ENCODE results near the gene HLF. TPM values are rescaled to one million over a fixed set of nuclear protein-coding genes. Genes with fewer than 3 reads are reported as not detected.

Gene HLF
- total RNA-seq, 1 experiment from 2014 or later = 0.24 TPM

DNA sequence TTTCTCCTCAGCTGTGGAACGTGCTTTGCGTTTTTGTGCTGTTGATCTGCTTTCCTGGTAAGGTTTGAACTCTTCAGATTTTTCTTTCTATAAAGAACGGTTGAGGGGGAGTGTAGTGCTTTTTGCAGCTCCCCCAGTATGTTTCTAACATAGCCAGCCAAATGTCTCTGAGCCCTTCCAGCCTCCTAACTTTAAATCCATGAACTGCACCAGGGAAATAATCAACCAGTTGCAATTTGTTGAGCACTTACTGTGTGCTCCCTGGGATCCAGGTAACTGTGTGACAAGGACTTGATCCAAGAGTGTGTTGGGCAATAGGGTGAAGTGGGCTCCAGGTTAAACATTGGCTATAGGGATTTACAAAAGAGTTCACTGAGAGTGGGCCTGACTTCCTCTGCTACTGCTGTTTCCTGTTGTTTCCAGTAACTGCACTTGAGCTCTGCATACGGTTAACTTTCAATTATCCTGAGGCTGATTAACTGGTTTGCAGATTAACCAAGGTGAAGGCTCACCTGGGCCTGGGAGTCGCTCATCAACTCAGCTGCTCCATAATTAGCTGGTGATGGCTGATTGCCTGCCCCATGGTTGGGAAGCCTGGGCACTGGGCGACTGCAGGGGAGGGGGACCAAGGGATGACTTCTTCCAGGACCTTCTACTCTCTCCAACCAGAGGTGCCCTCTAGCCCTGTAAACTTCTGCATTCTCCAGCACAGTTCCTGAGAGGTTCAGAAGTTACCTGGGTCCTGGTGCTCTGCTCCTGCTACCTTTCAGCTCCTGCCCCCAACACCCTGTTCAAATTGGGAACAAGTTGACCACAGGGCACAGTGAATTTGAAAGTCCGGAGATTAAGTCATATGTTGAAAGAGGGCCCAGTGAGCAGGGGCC, 19.5 kb downstream of the HLF start:
- in situ Hi-C loops (cut with HindIII; ENCODE audit: low pct_unique_long_range_greater_than_20kb, low sequenced_read_pairs) = no loop called here
- DNase-seq (ENCODE audit: low read depth, low spot score) = no peak

DNA sequence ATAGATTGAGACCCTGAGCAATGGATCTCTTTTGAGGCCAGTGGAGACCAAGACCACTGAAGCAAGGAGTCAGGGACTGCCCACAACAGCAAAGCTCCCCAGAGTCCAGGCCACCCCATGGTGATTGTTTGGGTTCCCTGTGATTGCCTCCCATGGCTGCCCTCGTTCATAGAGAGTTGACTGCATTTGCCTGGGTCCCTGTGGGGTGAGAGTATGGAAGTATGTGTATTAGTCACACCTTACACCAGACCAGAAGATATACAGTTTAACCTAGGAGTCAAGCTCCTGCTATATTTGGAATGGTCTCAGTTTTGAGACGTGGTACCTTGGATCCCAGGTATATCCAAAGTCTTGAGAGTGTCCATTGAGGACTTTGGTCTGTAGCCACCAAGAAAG, 20.2 kb downstream of the HLF start:
- in situ Hi-C loops (cut with HindIII; ENCODE audit: low pct_unique_long_range_greater_than_20kb, low sequenced_read_pairs) = no loop called here
- no peak for DNase-seq (ENCODE audit: low read depth, low spot score)

DNA sequence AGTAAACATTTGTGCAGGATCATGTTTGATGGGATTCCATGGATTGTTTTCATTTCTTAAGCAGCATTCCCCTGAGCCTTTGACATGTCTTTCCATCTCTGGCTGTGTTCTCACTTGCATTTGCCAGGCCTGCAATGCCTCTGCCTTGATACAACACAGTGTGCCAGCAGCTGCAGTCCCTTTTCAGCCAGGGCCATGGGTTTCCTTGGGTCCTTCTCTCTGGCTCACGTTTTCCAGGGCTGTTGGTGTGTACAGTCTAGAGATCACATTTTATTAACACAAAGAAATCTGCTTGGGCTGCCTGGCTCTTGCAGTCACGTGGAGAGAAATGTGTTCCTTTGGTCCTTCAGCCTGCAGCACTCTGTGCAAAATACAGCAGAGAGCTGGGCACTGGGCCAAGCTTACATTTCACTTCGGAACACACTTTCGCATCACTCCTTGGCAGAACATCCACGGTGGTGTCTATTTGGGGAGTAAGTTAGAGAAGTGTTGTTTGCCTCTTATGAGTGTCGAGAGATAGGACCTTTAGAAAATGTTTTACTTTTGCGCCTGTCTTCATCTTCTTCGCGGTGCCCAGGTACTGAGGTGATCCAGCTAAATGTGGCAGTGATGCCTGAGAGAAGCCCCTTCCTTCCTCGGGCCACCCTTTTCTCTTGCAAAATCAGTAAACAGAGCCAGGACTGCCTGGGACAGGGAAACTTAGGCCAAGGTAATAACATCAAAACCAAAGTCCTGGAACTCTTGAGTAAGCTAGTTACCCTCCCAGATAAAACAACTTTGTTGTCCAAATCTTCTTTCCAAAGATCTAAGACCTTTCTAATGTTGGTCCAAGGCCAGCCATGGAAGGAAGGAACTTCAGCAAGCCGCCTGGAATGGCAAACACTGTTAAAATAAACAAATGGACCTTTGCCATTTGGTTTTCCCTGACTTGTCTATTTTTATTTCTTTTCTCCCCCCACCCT, 20.9 kb downstream of the HLF start:
- in situ Hi-C loops (cut with HindIII; ENCODE audit: low pct_unique_long_range_greater_than_20kb, low sequenced_read_pairs) = no loop called here
- DNase-seq (ENCODE audit: low read depth, low spot score) = no peak

DNA sequence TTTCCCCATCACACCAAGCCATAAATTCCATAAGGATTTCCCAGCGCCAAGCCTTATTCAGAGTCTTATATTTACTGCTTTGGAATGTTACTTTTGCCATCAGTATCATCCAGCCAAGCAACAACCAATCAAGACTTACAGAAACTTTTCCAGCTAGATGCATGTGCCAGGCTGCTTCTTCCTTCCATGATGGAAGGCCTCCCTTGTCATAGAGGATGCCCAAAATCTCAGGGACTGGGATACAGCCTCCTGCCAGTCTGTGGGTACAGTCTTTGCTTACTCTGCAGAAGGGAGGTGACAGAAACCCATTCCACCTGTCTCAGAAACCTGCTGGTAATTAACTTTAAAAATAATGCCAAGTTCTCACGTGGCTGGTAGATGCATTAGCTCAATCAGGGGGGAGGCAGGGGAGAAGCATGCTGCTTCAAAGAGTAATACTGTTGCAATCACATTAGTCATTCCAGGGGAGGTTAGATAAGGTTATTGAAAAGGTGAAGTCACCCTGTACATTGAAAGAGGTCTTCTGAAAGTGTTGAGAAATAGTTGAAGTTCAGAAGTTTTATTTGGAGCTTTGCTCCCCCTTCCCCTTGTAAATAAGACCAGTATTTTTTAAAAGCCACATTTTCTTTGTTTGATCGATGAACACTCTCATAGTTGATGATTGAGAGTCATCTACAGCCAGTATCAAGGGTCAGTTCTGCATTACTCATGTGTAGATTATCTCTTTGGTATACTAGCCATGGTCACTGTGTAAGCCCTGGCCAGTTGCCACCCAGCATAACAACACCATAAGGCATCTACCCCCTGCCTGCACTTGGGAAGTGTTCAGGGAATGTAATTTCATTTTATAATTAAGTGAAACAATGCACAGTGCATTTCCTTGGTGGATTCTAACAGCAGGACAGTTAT, 22.2 kb downstream of the HLF start:
- in situ Hi-C loops (cut with HindIII; ENCODE audit: low pct_unique_long_range_greater_than_20kb, low sequenced_read_pairs) = no loop called here
- no peak for DNase-seq (ENCODE audit: low read depth, low spot score)

DNA sequence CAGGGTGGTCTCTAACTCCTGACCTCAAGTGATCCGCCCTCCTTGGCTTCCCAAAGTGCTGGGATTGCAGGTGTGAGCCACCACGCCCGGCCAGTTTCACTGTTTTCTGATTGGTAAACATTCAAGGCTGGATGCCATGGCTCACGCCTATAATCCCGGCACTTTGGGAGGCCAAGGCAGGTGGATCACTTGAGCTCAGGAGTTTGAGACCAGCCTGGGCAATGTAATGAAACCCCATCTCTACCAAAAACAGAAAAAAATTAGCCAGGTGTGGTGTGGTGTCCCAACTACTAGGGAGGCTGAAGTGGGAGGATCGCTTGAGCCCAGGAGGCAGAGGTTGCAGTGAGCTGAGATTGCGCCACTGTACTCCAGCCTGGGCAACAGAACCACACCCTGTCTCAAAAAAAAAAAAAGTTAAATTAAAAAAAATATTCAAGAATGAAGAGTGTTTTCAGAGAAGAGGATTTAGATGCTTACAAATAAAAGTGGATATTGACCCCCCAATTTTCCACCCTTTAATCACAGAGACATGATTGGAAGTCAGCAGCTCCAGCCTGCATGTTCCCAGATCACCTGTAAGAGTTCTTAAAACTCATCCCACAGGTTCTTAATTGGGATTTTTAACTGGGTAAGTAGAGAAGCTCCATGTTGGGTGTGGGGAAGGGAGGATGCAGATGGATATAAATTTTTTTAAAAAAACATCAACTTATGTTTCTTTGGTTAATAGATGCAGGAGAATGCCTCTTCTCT, 23.8 kb downstream of the HLF start:
- no peak for DNase-seq (ENCODE audit: low read depth, low spot score)
- in situ Hi-C loops (cut with HindIII; ENCODE audit: low pct_unique_long_range_greater_than_20kb, low sequenced_read_pairs) = no loop called here

DNA sequence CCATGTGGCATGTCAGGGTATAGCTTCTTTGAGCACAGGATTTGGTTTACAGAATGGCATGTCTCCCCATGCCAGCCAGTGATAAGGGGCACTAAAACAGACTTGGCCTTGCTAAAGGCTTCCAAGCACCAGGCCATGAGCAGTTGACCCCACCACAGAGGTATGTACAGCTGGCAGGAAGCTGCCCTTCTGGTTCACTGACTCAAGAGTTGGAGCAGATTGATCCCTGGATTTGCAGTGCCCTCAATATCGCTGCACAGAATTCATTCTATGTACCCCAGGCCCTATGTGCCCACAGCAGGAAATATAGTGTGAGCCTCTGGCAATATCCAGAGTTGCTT, 24.3 kb downstream of the HLF start:
- DNase-seq (ENCODE audit: low read depth, low spot score) = no peak
- in situ Hi-C loops (cut with HindIII; ENCODE audit: low pct_unique_long_range_greater_than_20kb, low sequenced_read_pairs) = no loop called here

DNA sequence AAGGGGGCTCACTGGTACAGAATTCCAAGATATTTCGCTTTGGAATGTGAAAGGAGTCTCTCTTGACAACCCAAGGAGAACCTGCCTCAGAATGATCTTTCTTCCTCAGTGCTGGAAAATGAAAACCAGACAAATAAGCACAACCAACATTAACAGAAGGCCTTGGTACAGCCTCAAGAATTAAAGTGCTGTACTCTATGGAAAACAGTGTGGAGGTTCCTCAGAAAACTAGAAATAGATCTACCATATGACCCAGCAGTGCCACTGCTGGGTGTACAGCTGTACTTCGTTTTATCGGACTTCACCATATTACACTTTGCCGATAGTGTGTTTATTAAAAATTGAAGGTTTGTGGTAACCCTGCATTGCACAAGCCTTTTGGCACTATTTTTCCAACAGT, 25.2 kb downstream of the HLF start:
- no peak for DNase-seq (ENCODE audit: low read depth, low spot score)
- in situ Hi-C loops (cut with HindIII; ENCODE audit: low pct_unique_long_range_greater_than_20kb, low sequenced_read_pairs) = no loop called here

DNA sequence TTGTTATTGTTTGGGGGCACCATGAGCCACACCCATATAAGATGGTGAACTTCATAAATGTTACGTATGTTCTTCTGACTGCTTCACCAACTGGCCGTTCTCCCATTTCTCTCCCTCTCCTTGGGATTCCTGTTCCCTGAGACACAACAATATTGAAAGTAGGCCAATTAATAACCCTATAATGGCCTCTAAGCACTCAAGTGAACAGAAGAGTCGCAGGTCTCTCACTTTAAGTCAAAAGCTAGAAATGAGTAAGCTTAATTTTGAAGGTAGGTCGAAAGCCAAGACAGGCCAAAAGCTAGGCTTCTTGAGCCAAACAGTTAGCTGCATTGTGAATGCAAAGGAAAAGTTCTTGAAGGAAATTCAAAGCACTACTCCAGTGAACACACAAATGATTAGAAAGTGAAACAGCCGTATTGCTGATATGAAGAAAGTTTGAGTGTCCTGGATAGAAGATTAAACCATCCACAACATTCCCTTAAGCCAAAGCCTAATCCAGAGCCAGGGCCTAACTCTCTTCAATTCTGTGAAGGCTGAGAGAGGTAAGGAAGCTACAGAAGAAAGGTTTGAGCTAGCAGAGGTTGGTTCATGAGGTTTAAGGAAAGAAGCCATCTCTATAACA, 25.8 kb downstream of the HLF start:
- in situ Hi-C loops (cut with HindIII; ENCODE audit: low pct_unique_long_range_greater_than_20kb, low sequenced_read_pairs) = no loop called here
- no peak for DNase-seq (ENCODE audit: low read depth, low spot score)

DNA sequence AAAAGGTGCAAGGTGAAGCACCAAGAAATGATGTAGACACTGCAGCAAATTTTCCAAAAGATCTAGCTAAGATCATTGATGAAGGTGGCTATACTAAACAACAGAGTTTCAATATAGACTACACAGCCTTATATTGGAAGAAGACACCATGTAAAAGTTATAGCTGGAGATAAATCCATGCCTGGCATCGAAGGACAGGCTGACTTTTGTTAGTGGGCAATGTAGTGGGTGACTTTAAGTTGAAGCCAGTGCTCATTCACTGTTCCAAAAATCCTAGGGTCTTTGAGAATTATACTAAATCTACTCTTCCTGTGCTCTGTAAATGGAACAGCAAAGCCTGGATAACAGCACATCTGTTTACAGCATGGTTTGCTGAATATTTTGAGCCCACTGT, 26.4 kb downstream of the HLF start:
- in situ Hi-C loops (cut with HindIII; ENCODE audit: low pct_unique_long_range_greater_than_20kb, low sequenced_read_pairs) = no loop called here
- no peak for DNase-seq (ENCODE audit: low read depth, low spot score)

DNA sequence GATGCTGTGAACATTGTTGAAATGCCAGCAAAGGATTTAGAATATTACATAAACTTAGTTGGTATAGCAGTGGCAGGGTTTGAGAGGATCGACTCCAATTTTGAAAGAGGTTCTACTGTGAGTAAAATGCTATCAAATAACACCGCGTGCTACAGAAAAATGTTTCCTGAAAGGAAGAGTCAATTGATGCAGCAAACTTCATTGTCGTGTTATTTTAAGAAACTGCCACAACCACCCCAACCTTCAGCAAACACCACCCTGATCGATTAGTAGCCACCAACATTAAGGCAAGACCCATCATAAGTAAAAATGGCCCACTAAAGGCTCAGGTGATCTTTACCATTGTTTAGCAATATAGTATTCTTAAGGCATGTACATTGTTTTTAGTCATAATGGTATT, 27.3 kb downstream of the HLF start:
- DNase-seq (ENCODE audit: low read depth, low spot score) = no peak
- in situ Hi-C loops (cut with HindIII; ENCODE audit: low pct_unique_long_range_greater_than_20kb, low sequenced_read_pairs) = no loop called here

DNA sequence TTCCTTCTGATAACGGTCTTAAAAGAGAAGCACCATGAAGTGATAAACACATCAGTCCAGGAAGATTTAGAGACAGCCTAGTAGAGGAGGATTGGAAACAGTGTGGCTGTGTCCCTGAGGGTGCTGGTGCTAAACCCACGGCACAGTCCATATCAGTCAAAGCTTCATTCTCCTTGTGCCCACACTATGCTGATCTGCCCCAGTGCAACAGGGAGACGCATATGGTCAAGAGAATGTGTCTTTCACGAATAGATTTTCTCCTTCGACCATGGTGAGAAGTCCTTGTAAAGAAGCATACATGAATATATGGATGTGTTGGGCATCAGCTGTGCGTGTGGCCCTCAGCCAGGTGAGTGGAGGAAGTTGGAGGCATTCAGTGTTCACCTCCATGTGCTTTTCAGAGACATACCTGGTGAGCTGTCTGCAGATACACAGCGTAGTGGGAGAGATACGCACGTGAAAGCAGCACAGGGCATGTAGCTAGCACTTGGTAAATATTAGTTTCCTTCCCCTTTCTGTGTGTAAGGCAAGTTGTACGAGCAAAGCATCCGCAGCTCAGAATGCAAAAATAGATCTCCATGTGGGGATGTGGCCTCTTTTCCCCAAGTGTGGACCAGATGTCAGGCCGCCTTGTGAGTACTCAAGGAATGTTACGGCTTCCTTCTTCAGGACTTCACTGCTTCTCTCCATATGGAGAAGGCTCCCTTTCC, 29.4 kb downstream of the HLF start:
- no peak for DNase-seq (ENCODE audit: low read depth, low spot score)
- in situ Hi-C loops (cut with HindIII; ENCODE audit: low pct_unique_long_range_greater_than_20kb, low sequenced_read_pairs) = no loop called here

DNA sequence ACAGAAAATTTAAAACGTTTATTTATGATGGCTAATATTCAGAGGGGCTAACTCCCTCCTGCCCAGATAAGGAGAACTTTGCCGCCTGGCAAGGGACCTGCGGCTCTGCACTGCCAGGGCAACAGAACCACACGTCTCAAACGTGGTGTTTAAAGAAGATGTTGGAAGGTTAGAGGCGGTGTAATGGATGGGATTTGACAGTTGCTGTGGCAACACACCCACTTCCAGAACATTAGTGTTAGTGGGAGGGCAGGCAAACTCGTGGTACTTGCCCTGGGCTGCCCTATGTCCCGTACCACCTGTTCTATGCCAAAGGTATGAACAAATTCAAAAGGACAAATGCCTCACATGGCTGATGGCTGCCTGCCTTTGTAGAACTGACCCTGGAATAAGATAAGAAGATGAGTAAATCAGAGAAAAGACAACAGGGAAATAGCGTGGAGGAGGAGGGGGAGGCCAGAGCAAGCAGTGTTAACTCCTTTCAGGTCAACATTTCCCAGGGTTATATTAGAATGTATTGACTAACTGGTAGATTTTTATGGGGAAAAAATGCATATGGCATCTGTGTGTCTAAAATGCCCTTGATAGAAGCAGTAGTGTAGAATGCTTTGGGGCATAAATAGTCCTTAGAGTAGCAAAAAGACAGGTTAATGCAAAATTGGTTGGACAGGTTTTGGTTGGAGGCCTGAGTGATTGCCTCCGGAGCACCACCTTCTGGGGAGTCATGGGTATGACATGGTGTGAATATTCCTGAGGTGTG, 30.8 kb downstream of the HLF start:
- in situ Hi-C loops (cut with HindIII; ENCODE audit: low pct_unique_long_range_greater_than_20kb, low sequenced_read_pairs) = no loop called here
- peak; percentile 75 for DNase-seq (ENCODE audit: low read depth, low spot score)

DNA sequence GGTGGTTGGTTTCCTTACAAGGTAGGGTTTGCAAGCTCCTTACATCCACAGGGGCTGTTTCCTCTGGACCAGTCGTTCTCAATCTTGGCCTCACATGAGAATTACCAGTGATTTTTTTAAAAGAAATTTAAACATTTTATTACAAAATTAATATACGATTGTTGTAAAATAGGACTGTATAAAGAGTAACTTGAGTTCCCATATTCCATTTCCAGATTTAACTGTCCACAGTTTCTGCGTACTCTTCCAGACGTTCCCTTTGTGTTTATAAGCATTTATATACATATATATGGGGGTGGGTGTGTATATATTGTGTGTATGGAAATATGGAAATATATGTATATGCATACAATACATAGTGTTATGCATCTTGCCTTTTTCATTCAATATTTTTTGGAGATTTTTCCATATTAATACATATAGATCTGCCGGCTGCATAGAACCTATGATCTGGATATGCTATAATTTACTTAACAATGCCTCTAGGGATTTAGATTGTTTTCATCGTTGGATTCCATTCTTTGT, 31.5 kb downstream of the HLF start:
- in situ Hi-C loops (cut with HindIII; ENCODE audit: low pct_unique_long_range_greater_than_20kb, low sequenced_read_pairs) = no loop called here
- DNase-seq (ENCODE audit: low read depth, low spot score) = no peak

DNA sequence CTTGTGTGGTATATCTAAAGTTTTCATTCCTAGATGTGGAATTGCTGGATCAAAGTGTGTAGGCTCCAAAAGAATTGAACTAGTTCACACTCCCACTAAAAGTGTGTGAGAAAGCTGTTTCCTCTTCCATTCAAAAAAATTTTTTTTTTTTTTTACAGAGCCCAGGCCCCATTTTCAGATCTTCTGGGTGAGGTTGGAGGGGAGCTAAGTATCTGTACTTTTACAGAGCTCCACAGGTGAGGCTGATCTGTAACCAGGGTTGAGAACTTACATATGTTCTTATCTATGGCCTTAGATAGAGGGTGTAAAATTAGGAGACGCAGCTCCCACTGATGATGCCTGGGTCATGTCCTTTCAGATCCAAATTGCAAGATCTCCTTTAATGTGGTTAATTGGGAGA, 31.9 kb downstream of the HLF start:
- no peak for DNase-seq (ENCODE audit: low read depth, low spot score)
- in situ Hi-C loops (cut with HindIII; ENCODE audit: low pct_unique_long_range_greater_than_20kb, low sequenced_read_pairs) = no loop called here

DNA sequence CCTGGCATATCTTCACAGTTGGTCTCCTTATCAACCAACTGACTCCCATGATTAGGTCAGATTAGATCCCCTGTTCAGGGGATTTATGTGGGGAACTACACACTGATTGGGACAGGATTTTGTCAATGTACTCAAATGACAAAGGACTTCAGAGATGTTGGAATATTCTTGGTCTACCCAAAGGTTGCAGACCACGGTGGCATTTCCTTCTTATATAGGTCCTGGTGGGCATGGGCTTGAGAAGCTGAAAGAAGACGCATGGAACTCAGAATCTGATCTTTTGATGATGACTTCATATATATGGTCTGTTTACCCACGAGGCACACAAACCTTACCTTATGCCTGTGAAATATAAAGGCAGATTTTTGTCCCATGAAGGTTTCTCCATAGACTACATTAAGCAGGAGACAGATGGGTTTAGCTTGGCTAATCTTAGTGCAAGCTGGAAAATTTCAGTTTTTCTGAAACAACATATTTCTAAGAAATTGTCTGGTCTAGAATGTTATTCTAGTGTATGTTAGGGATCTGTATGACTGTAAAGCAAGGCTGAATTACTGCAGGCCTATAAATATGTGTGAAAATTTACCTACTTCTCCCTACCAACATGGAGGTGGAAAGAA, 33.5 kb downstream of the HLF start:
- in situ Hi-C loops (cut with HindIII; ENCODE audit: low pct_unique_long_range_greater_than_20kb, low sequenced_read_pairs) = no loop called here
- no peak for DNase-seq (ENCODE audit: low read depth, low spot score)
